Caco-2 (cell line): ENCODE data around the gene SCN4B. TPM values are rescaled to one million over a fixed set of nuclear protein-coding genes. Genes with fewer than 3 reads are reported as not detected.

Source experiments
- BruUV-seq: library from RNA; stranded (reverse); fragments of 400-500 nt; replicated peaks from 2 replicates; lab custom pipeline; 2021; lab: Mats Ljungman, UMichigan
- CTCF ChIA-PET: fragments of 300-600 bp; sonication (Branson Sonifier 250); formaldehyde crosslinking; loops from one replicate; lab custom pipeline; 2022; ENCODE audit warnings: antibody characterized with exemption; lab: Charles Lee
- POLR2A ChIA-PET: fragments of 300-600 bp; sonication (Branson Sonifier 250); formaldehyde crosslinking; loops from one replicate; lab custom pipeline; 2022; ENCODE audit warnings: antibody characterized with exemption; lab: Charles Lee
- DNase-seq, 2 experiments: peaks; one replicate each; pipeline versions ENCODE4 v3.0.0 to v3.0.0-alpha.2; 2020 to 2022
- H3K27me3 ChIP-seq: replicated peaks from 2 replicates; pipeline ENCODE4 v1.6.0; 2011; ENCODE audit warnings: low read length; ENCODE audit not compliant: control insufficient read depth, insufficient read depth
- H3K36me3 ChIP-seq: 2 replicates; pipeline ENCODE4 v1.5.1; 2011; ENCODE audit warnings: low read length; ENCODE audit not compliant: control insufficient read depth, insufficient read depth
- H3K4me1 ChIP-seq: fragments of 250-450 bp; sonication (Bioruptor Pico); 2 replicates; pipeline ENCODE4 v1.5.1; 2020; ENCODE audit warnings: mild to moderate bottlenecking
- H3K4me3 ChIP-seq: 2 replicates; pipeline ENCODE4 v1.5.1; 2011; ENCODE audit warnings: low read depth, mild to moderate bottlenecking, control low read depth, low read length
- H3K9me3 ChIP-seq: fragments of 250-450 bp; sonication (Bioruptor Pico); 2 replicates; pipeline ENCODE4 v1.5.1; 2020; ENCODE audit warnings: mild to moderate bottlenecking, moderate library complexity
- H3K27ac Mint-ChIP-seq: one replicate; pipeline ENCODE4 v1.8.0; 2022; ENCODE audit warnings: mixed read lengths; ENCODE audit not compliant: unreplicated experiment
- H3K27me3 Mint-ChIP-seq: one replicate; pipeline ENCODE4 v1.8.0; 2022; ENCODE audit warnings: mixed read lengths; ENCODE audit not compliant: insufficient read depth, unreplicated experiment
- H3K36me3 Mint-ChIP-seq: one replicate; pipeline ENCODE4 v1.8.0; 2022; ENCODE audit warnings: mild to moderate bottlenecking, mixed read lengths; ENCODE audit not compliant: insufficient read depth, unreplicated experiment
- H3K4me1 Mint-ChIP-seq: one replicate; pipeline ENCODE4 v1.8.0; 2022; ENCODE audit warnings: low read depth, mixed read lengths; ENCODE audit not compliant: unreplicated experiment
- H3K4me3 Mint-ChIP-seq: one replicate; pipeline ENCODE4 v1.8.0; 2022; ENCODE audit warnings: mild to moderate bottlenecking, moderate library complexity, mixed read lengths; ENCODE audit not compliant: unreplicated experiment
- H3K9me3 Mint-ChIP-seq: one replicate; pipeline ENCODE4 v1.8.0; 2022; ENCODE audit warnings: mixed read lengths; ENCODE audit not compliant: unreplicated experiment
- intact Hi-C: fragments of 100-400 bp; cut with micrococcal nuclease; formaldehyde crosslinking; loops from one replicate; pipeline ENCODE4 v1.10.0; 2022; ENCODE audit not compliant: unreplicated experiment
- total RNA-seq: library from RNA; stranded (reverse); gene quantifications from 2 replicates; pipeline ENCODE4 v1.2.3, GENCODE V29; 2022
- TF ChIP-seq, protein P1 (sequence below), 2 experiments: fragments of 200-600 bp in 1 of 2; IDR thresholded peaks; 1 replicate in 1 of 2; 2 replicates in 1 of 2; pipeline versions ENCODE4 v1.5.1 to v1.8.0; 2011 to 2022; ENCODE audit warnings: antibody characterized with exemption in 1 of 2, control low read depth in 1 of 2, inconsistent platforms in 1 of 2, low read depth in 1 of 2, low read length in 1 of 2, mild to moderate bottlenecking in 1 of 2, moderate library complexity in 1 of 2; ENCODE audit not compliant: insufficient read depth in 1 of 2, severe bottlenecking in 1 of 2, unreplicated experiment in 1 of 2

The SCN4B gene
- total RNA-seq, 1 experiment from 2014 or later: 0.70 TPM

DNA sequence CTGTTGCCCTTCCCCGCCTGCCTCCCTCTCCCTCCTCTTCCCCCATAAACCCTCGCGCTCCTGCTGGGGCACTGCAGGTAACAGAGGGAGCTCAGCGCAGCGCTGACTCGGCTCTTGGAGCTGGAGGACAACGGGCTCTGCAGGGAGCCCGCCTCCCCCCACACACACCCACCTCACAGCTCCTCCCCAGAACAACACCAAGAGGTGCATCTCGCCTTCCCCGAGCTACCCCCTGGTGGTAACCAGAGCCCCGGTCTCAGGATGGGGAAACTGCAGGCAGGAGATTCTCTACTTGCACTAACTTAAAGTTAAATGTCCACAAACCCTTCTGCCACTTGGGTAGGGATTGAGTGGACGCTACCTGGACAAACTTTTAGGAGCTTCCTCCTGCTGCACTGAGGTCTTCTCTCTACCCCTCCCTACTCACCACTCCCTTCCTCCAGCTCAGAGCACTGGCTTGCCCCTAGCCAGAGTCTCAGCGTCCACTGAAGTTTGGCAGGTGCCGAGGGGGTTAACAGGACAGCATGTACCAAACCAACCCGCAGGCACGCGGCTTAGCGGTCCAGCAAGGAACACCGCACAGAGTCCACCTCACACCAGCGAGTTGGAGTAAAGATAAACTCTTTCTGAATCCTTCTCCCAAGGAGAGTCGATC, 4.0 kb upstream of the SCN4B start:
- CTCF ChIA-PET: interaction anchor here (0.6 to 3.3 kb wide), 8 partner anchors 8 to 416 kb away, joined by 3 to 37 read pairs (median 4); partner anchors contain the start of gene ARCN1
- H3K4me3 Mint-ChIP-seq: peak overlapping the region; percentile 53

DNA sequence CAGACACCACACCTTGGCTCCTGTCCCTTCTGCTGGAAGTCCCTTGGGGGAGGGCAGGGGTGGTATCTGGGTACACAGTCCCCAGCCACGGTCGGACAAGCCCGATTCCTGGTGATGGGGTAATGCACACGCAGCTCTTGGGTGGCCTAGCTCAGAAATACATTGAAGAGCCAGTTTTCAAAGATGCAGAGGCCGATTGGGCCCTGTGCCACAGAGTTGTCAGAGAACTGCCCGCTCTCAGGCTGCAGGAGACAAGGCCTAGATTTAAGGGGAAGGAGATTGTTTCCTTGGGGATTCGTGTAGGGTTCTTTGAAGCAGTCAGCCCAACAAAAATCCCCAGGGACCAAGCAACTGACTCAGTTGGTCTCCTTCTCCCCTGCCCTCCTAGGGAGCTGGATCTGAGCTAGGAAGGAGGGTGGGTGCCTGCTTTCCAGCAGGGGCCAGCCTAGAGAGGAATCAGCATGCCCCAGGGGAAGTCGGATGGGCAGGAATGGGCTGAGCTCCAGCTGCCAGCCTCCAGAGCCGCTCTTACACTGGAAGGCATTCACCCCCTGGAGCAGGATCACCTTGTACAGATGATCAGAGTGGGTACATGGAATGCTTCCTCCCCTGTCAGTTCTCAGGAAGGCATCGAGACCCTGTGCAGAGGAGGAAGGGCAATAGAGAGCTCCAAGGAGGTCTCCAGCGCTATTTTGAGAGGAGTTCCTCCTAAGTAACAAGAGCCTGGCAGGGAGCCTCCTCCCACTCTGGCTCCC, 3.3 kb upstream of the SCN4B start:
- H3K9me3 ChIP-seq: no peaks in the 10 kb centered on the region
- Mint-ChIP-seq H3K4me1 (no peaks in the 10 kb centered on the region), H3K4me3 (peak overlapping the region; percentile 53)

More for the DNA sequence above, 4.0 kb upstream of the SCN4B start:
- no TSS peak for BruUV-seq
- TF ChIP-seq, protein P1, sequence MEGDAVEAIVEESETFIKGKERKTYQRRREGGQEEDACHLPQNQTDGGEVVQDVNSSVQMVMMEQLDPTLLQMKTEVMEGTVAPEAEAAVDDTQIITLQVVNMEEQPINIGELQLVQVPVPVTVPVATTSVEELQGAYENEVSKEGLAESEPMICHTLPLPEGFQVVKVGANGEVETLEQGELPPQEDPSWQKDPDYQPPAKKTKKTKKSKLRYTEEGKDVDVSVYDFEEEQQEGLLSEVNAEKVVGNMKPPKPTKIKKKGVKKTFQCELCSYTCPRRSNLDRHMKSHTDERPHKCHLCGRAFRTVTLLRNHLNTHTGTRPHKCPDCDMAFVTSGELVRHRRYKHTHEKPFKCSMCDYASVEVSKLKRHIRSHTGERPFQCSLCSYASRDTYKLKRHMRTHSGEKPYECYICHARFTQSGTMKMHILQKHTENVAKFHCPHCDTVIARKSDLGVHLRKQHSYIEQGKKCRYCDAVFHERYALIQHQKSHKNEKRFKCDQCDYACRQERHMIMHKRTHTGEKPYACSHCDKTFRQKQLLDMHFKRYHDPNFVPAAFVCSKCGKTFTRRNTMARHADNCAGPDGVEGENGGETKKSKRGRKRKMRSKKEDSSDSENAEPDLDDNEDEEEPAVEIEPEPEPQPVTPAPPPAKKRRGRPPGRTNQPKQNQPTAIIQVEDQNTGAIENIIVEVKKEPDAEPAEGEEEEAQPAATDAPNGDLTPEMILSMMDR (IDR thresholded peaks at IDR 0.05; ENCODE audit: insufficient read depth in 1 of 2, low read depth in 1 of 2, low read length in 1 of 2, severe bottlenecking in 1 of 2, unreplicated experiment in 1 of 2): peak; percentile 6 to 36
- Mint-ChIP-seq H3K27me3 (peaks cover 33% of the 10 kb centered on the region), H3K4me1 (no peaks in the 10 kb centered on the region), H3K9me3 (no peaks in the 10 kb centered on the region), H3K36me3 (no peaks in the 10 kb centered on the region), H3K27ac (no peak overlapping the region)
- DNase-seq: peak in 1 of 2 experiments; percentile 58
- Histone ChIP-seq H3K9me3 (no peaks in the 10 kb centered on the region), H3K36me3 (no peaks in the 10 kb centered on the region), H3K27me3 (peaks cover 2% of the 10 kb centered on the region), H3K4me3 (no peak overlapping the region), H3K4me1 (0 out of 2 replicates have a peak, but pooled peaks cover 10% of the 10 kb centered on the region)
- intact Hi-C loops: no loop called here
- POLR2A ChIA-PET: no interaction called here

GRCh38 chr11:118154641-118155040, 2.0 kb upstream of the SCN4B start:
- ChIA-PET POLR2A (no interaction called here), CTCF (interaction anchor here (0.7 to 3.3 kb wide), 2 partner anchors 11 to 16 kb away, joined by 3 to 37 read pairs; no protein-coding TSS in a partner anchor)
- no peaks in the 10 kb centered on the region for H3K4me1 Mint-ChIP-seq
- H3K27me3 ChIP-seq: peaks cover 5% of the 10 kb centered on the region
- H3K27ac Mint-ChIP-seq: no peak overlapping the region
- no peaks in the 10 kb centered on the region for H3K36me3 Mint-ChIP-seq
- H3K36me3 ChIP-seq: no peaks in the 10 kb centered on the region
- H3K9me3 ChIP-seq: no peaks in the 10 kb centered on the region
- BruUV-seq: no TSS peak
- intact Hi-C loops: no loop called here
- TF ChIP-seq, protein P1 (IDR thresholded peaks at IDR 0.05; ENCODE audit: insufficient read depth in 1 of 2, low read depth in 1 of 2, low read length in 1 of 2, severe bottlenecking in 1 of 2, unreplicated experiment in 1 of 2): no peak
- H3K4me1 ChIP-seq: 0 out of 2 replicates have a peak, but pooled peaks cover 10% of the 10 kb centered on the region
- no peak overlapping the region for H3K4me3 ChIP-seq
- no peaks in the 10 kb centered on the region for H3K9me3 Mint-ChIP-seq
- peaks cover 38% of the 10 kb centered on the region for H3K27me3 Mint-ChIP-seq
- DNase-seq: no peak
- H3K4me3 Mint-ChIP-seq: no peak overlapping the region

More for the DNA sequence above, 3.3 kb upstream of the SCN4B start:
- POLR2A ChIA-PET: no interaction called here
- CTCF ChIA-PET: interaction anchor here (0.6 to 3.3 kb wide), 8 partner anchors 9 to 416 kb away, joined by 3 to 37 read pairs (median 4); partner anchors contain the start of gene ARCN1
- Mint-ChIP-seq H3K36me3 (no peaks in the 10 kb centered on the region), H3K27me3 (peaks cover 33% of the 10 kb centered on the region), H3K9me3 (no peaks in the 10 kb centered on the region), H3K27ac (no peak overlapping the region)
- 0 out of 2 replicates have a peak, but pooled peaks cover 10% of the 10 kb centered on the region for H3K4me1 ChIP-seq
- TF ChIP-seq, protein P1 (IDR thresholded peaks at IDR 0.05; ENCODE audit: insufficient read depth in 1 of 2, low read depth in 1 of 2, low read length in 1 of 2, severe bottlenecking in 1 of 2, unreplicated experiment in 1 of 2): no peak
- H3K27me3 ChIP-seq: peaks cover 2% of the 10 kb centered on the region
- no peak overlapping the region for H3K4me3 ChIP-seq
- no TSS peak for BruUV-seq
- no peak for DNase-seq
- intact Hi-C loops: no loop called here
- no peaks in the 10 kb centered on the region for H3K36me3 ChIP-seq
